WERI-Rb-1 (cell line): Measurements from ENCODE around the gene SP4.
"Not testable (repeated sequence)": the region's sequence is repeated elsewhere in the genome, so short reads cannot be mapped to it uniquely, and the experiment has no call there.

ENCODE experiments used
- DNase-seq: peaks from one replicate; pipeline ENCODE4 v3.0.0-alpha.2; 2020
- H3K27ac ChIP-seq: fragments of 250-450 bp; sonication (Bioruptor Pico); 2 replicates; pipeline ENCODE4 v1.5.1; 2020; ENCODE audit warnings: mild to moderate bottlenecking, moderate library complexity
- H3K27me3 ChIP-seq: fragments of 250-450 bp; sonication (Bioruptor Pico); 2 replicates; pipeline ENCODE4 v1.5.1; 2021; ENCODE audit warnings: mild to moderate bottlenecking, low read depth, moderate library complexity; ENCODE audit not compliant: insufficient read depth, severe bottlenecking
- H3K36me3 ChIP-seq: fragments of 250-450 bp; sonication (Bioruptor Pico); 2 replicates; pipeline ENCODE4 v1.5.1; 2020; ENCODE audit warnings: mild to moderate bottlenecking, moderate library complexity
- H3K4me3 ChIP-seq: 2 replicates; pipeline ENCODE4 v1.5.1; 2011; ENCODE audit warnings: low read depth, mild to moderate bottlenecking, control low read depth, low read length
- H3K9me3 ChIP-seq: fragments of 250-450 bp; sonication (Bioruptor Pico); 2 replicates; pipeline ENCODE4 v1.5.1; 2021; ENCODE audit warnings: mild to moderate bottlenecking, moderate library complexity; ENCODE audit not compliant: severe bottlenecking
- TF ChIP-seq, protein P1 (sequence below): IDR thresholded peaks from 2 replicates; pipeline ENCODE4 v1.5.1; 2011; ENCODE audit warnings: low read depth, mild to moderate bottlenecking, control low read depth, inconsistent platforms, low read length

The SP4 gene

GRCh38 chr7:21508538-21508937, 80.7 kb downstream of the SP4 start:
- DNase-seq = no peak
- Histone ChIP-seq H3K27ac (no peak overlapping the region), H3K27me3 (no peaks in the 10 kb centered on the region), H3K9me3 (no peaks in the 10 kb centered on the region), H3K4me3 (no peak overlapping the region), H3K36me3 (peaks cover 10% of the 10 kb centered on the region; the same call in 1 of the 2 replicates)
- TF ChIP-seq, protein P1, sequence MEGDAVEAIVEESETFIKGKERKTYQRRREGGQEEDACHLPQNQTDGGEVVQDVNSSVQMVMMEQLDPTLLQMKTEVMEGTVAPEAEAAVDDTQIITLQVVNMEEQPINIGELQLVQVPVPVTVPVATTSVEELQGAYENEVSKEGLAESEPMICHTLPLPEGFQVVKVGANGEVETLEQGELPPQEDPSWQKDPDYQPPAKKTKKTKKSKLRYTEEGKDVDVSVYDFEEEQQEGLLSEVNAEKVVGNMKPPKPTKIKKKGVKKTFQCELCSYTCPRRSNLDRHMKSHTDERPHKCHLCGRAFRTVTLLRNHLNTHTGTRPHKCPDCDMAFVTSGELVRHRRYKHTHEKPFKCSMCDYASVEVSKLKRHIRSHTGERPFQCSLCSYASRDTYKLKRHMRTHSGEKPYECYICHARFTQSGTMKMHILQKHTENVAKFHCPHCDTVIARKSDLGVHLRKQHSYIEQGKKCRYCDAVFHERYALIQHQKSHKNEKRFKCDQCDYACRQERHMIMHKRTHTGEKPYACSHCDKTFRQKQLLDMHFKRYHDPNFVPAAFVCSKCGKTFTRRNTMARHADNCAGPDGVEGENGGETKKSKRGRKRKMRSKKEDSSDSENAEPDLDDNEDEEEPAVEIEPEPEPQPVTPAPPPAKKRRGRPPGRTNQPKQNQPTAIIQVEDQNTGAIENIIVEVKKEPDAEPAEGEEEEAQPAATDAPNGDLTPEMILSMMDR = no peak

DNA sequence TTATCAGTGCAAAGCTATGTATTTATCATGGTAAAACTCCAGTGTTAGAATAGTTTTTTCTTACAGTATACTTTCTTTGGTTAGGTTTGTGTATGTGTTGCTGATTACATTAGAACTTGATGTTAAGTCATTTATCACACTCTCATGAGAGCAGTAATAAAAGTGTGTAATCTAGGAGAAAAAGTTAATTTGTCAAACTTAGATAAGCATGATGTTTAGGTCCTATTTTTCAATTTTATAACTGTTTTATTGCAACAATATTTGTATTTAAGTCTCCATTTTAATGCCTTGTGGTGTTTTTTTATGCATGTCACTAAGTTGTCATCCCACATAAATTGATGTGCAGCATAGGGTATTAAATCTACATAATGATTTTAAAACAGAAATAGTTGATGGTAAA, 86.2 kb downstream of the SP4 start:
- Histone ChIP-seq H3K27ac (no peak overlapping the region), H3K9me3 (no peaks in the 10 kb centered on the region), H3K27me3 (no peaks in the 10 kb centered on the region), H3K4me3 (no peak overlapping the region), H3K36me3 (peaks cover 8% of the 10 kb centered on the region; the same call in 1 of the 2 replicates)
- TF ChIP-seq, protein P1 = no peak
- no peak for DNase-seq

- TF ChIP-seq, protein P1 = no peak
- Histone ChIP-seq H3K36me3 (no peaks in the 10 kb centered on the region), H3K27me3 (peaks cover 5% of the 10 kb centered on the region), H3K9me3 (peaks cover 9% of the 10 kb centered on the region), H3K27ac (no peak overlapping the region), H3K4me3 (no peak overlapping the region)
- DNase-seq = no peak
These were observed 96.8 kb downstream of the SP4 start for GRCh38 chr7:21524680-21525079.

- peaks cover 5% of the 10 kb centered on the region for H3K27me3 ChIP-seq
- no peak for DNase-seq
- H3K4me3 ChIP-seq = no peak overlapping the region
- H3K36me3 ChIP-seq = no peaks in the 10 kb centered on the region
- TF ChIP-seq, protein P1 = peak; percentile 31; the same call in 1 of the 2 replicates
- H3K9me3 ChIP-seq = peaks cover 9% of the 10 kb centered on the region
- no peak overlapping the region for H3K27ac ChIP-seq
These were observed 98.1 kb downstream of the SP4 start for GRCh38 chr7:21526007-21526406.

GRCh38 chr7:21526448-21526847, 98.6 kb downstream of the SP4 start:
- Histone ChIP-seq H3K4me3 (no peak overlapping the region), H3K27ac (no peak overlapping the region), H3K36me3 (no peaks in the 10 kb centered on the region), H3K27me3 (peaks cover 5% of the 10 kb centered on the region), H3K9me3 (peaks cover 9% of the 10 kb centered on the region)
- TF ChIP-seq, protein P1 = no peak
- no peak for DNase-seq

- H3K9me3 ChIP-seq, H3K27me3 ChIP-seq, H3K36me3 ChIP-seq, H3K4me3 ChIP-seq, H3K27ac ChIP-seq, DNase-seq: not testable (repeated sequence)
These were observed 104.6 kb downstream of the SP4 start for GRCh38 chr7:21532485-21532884.

DNA sequence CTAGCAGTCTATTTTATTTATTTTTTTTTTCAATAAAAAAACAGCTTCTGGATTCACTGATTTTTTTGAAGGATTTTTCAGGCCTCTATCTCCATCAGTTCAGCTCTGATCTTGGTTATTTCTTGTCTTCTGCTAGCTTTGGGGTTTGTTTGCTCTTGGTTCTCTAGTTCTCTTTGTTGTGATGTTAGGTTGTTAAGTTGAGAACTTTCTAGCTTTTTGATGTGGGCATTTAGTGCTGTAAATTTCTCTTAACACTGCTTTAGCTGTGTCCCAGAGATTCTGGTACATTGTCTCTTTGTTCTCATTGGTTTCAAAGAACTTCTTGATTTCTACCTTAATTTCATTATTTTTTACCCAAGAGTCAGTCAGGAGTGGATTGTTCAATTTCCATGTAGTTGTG, 105.8 kb downstream of the SP4 start:
- not testable (repeated sequence) for H3K4me3 ChIP-seq, H3K9me3 ChIP-seq, DNase-seq, H3K36me3 ChIP-seq, H3K27me3 ChIP-seq, H3K27ac ChIP-seq

GRCh38 chr7:21536445-21537118, 108.7 kb downstream of the SP4 start:
- not testable (repeated sequence) for H3K36me3 ChIP-seq, H3K9me3 ChIP-seq, H3K27ac ChIP-seq, DNase-seq, H3K4me3 ChIP-seq
- peaks cover 32% of the 10 kb centered on the region for H3K27me3 ChIP-seq
